Activated T-helper 17 cell treated with anti-CD3 and anti-CD28 coated beads, Interleukin-2, amount 50 U/mL, for 72 hours (primary cell): ENCODE data around the gene PITPNC1. TPM values are rescaled to one million over a fixed set of nuclear protein-coding genes. Genes with fewer than 3 reads are reported as not detected.
A peak's percentile ranks its signal among the peaks of the same experiment; 100 is the strongest.
"Not testable (repeated sequence)": the region's sequence is repeated elsewhere in the genome, so short reads cannot be mapped to it uniquely, and the experiment has no call there.

Experiments
- ATAC-seq: fragments of 150-1000 bp; cut with Tn5 transposase; replicated peaks from 2 replicates; pipeline ENCODE4 v1.10.0; 2021; ENCODE audit warnings: mild to moderate bottlenecking, moderate library complexity
- H3K27ac Mint-ChIP-seq: one replicate; pipeline ENCODE4 v1.8.0; 2022; ENCODE audit warnings: mixed read lengths
- H3K27me3 Mint-ChIP-seq: one replicate; pipeline ENCODE4 v1.8.0; 2022; ENCODE audit warnings: mixed read lengths
- H3K36me3 Mint-ChIP-seq: one replicate; pipeline ENCODE4 v1.8.0; 2022; ENCODE audit warnings: low read depth, mild to moderate bottlenecking, mixed read lengths
- H3K4me1 Mint-ChIP-seq: one replicate; pipeline ENCODE4 v1.8.0; 2022; ENCODE audit warnings: mixed read lengths
- H3K4me3 Mint-ChIP-seq: one replicate; pipeline ENCODE4 v1.8.0; 2022; ENCODE audit warnings: mild to moderate bottlenecking, mixed read lengths
- H3K9me3 Mint-ChIP-seq: one replicate; pipeline ENCODE4 v1.8.0; 2022; ENCODE audit warnings: mixed read lengths
- total RNA-seq, 2 donors: library from RNA; stranded (reverse); gene quantifications; one replicate each; pipeline ENCODE4 v1.2.3, GENCODE V29; 2022

Gene PITPNC1
- total RNA-seq, 2 donors from 2014 or later, result 43.0 to 45.4 TPM

GRCh38 chr17:67707442-67707841, 330.4 kb downstream of the PITPNC1 start:
- Mint-ChIP-seq H3K27ac (no peak overlapping the region), H3K9me3 (no peaks in the 10 kb centered on the region), H3K4me3 (no peak overlapping the region), H3K27me3 (no peaks in the 10 kb centered on the region), H3K4me1 (no peaks in the 10 kb centered on the region), H3K36me3 (no peaks in the 10 kb centered on the region)
- ATAC-seq, result no peak

GRCh38 chr17:67708378-67708777, 331.3 kb downstream of the PITPNC1 start:
- H3K4me1 Mint-ChIP-seq, result no peaks in the 10 kb centered on the region
- H3K27ac Mint-ChIP-seq, result no peak overlapping the region
- H3K27me3 Mint-ChIP-seq, result no peaks in the 10 kb centered on the region
- no peak for ATAC-seq
- no peaks in the 10 kb centered on the region for H3K9me3 Mint-ChIP-seq
- no peaks in the 10 kb centered on the region for H3K36me3 Mint-ChIP-seq
- H3K4me3 Mint-ChIP-seq, result no peak overlapping the region

GRCh38 chr17:67711916-67712315, 334.8 kb downstream of the PITPNC1 start:
- Mint-ChIP-seq H3K27ac (no peak overlapping the region), H3K9me3 (no peaks in the 10 kb centered on the region), H3K36me3 (no peaks in the 10 kb centered on the region), H3K27me3 (no peaks in the 10 kb centered on the region), H3K4me3 (no peak overlapping the region), H3K4me1 (peaks cover 5% of the 10 kb centered on the region)
- ATAC-seq, result no peak

GRCh38 chr17:67712375-67712774, 335.3 kb downstream of the PITPNC1 start:
- no peak for ATAC-seq
- Mint-ChIP-seq H3K27me3 (no peaks in the 10 kb centered on the region), H3K27ac (no peak overlapping the region), H3K36me3 (peaks cover under 1% of the 10 kb centered on the region), H3K4me1 (peaks cover 7% of the 10 kb centered on the region), H3K9me3 (no peaks in the 10 kb centered on the region), H3K4me3 (no peak overlapping the region)

- Mint-ChIP-seq H3K9me3 (no peaks in the 10 kb centered on the region), H3K36me3 (peaks cover 8% of the 10 kb centered on the region), H3K27ac (no peak overlapping the region), H3K4me3 (no peak overlapping the region), H3K27me3 (no peaks in the 10 kb centered on the region), H3K4me1 (peaks cover 7% of the 10 kb centered on the region)
- no peak for ATAC-seq
Measured at GRCh38 chr17:67713169-67713568, 336.1 kb downstream of the PITPNC1 start.

GRCh38 chr17:67716405-67716798, 339.3 kb downstream of the PITPNC1 start:
- Mint-ChIP-seq H3K36me3 (peaks cover 25% of the 10 kb centered on the region), H3K27me3 (no peaks in the 10 kb centered on the region), H3K4me1 (peaks cover 7% of the 10 kb centered on the region), H3K27ac (peak overlapping the region; percentile 100), H3K9me3 (no peaks in the 10 kb centered on the region), H3K4me3 (peak overlapping the region; percentile 100)
- no peak for ATAC-seq

- Mint-ChIP-seq H3K36me3 (peaks cover 33% of the 10 kb centered on the region), H3K9me3 (no peaks in the 10 kb centered on the region), H3K27ac (peak overlapping the region; percentile 100), H3K4me3 (peak overlapping the region; percentile 100), H3K4me1 (peaks cover 7% of the 10 kb centered on the region), H3K27me3 (no peaks in the 10 kb centered on the region)
- peak; percentile 1 for ATAC-seq
Measured at GRCh38 chr17:67717192-67717623, 340.1 kb downstream of the PITPNC1 start.

- ATAC-seq, result peak; percentile 98
- peak within 1 kb of the TSS; percentile 100 for H3K4me3 Mint-ChIP-seq
- H3K4me1 Mint-ChIP-seq, result peaks cover 7% of the 10 kb centered on the region
- H3K9me3 Mint-ChIP-seq, result no peaks in the 10 kb centered on the region
- H3K27ac Mint-ChIP-seq, result peak within 1 kb of the TSS; percentile 100
- H3K36me3 Mint-ChIP-seq, result peaks cover 38% of the 10 kb centered on the region
- no peaks in the 10 kb centered on the region for H3K27me3 Mint-ChIP-seq
Measured at GRCh38 chr17:67717624-67718324, 340.7 kb downstream of the PITPNC1 start, which contains the start of gene NOL11. TSS of gene NOL11 (plus strand) at chr17:67717936. CDS start at chr17:67717948, 12 bp downstream.

GRCh38 chr17:67718325-67718941, 341.4 kb downstream of the PITPNC1 start:
- H3K9me3 Mint-ChIP-seq, result no peaks in the 10 kb centered on the region
- H3K27me3 Mint-ChIP-seq, result no peaks in the 10 kb centered on the region
- peak overlapping the region; percentile 100 for H3K27ac Mint-ChIP-seq
- ATAC-seq, result peak; percentile 43
- H3K4me1 Mint-ChIP-seq, result peaks cover 7% of the 10 kb centered on the region
- peaks cover 45% of the 10 kb centered on the region for H3K36me3 Mint-ChIP-seq
- H3K4me3 Mint-ChIP-seq, result peak overlapping the region; percentile 100

- peak overlapping the region; percentile 65 for H3K27ac Mint-ChIP-seq
- peaks cover 100% of the 10 kb centered on the region for H3K36me3 Mint-ChIP-seq
- peak overlapping the region; percentile 30 for H3K4me3 Mint-ChIP-seq
- peaks cover 12% of the 10 kb centered on the region for H3K4me1 Mint-ChIP-seq
- no peaks in the 10 kb centered on the region for H3K9me3 Mint-ChIP-seq
- H3K27me3 Mint-ChIP-seq, result no peaks in the 10 kb centered on the region
- ATAC-seq, result no peak
Measured at GRCh38 chr17:67725373-67725791, 348.3 kb downstream of the PITPNC1 start.

GRCh38 chr17:67725807-67726206, 348.7 kb downstream of the PITPNC1 start:
- Mint-ChIP-seq H3K27ac (peak overlapping the region; percentile 65), H3K27me3 (no peaks in the 10 kb centered on the region), H3K4me3 (peak overlapping the region; percentile 30), H3K4me1 (peaks cover 12% of the 10 kb centered on the region), H3K36me3 (peaks cover 100% of the 10 kb centered on the region), H3K9me3 (no peaks in the 10 kb centered on the region)
- no peak for ATAC-seq

GRCh38 chr17:67727152-67728039, 350.3 kb downstream of the PITPNC1 start:
- not testable (repeated sequence) for H3K4me3 Mint-ChIP-seq, ATAC-seq, H3K9me3 Mint-ChIP-seq, H3K27me3 Mint-ChIP-seq
- H3K27ac Mint-ChIP-seq, result peak overlapping the region; percentile 12
- H3K36me3 Mint-ChIP-seq, result peaks cover 100% of the 10 kb centered on the region
- H3K4me1 Mint-ChIP-seq, result peaks cover 12% of the 10 kb centered on the region

GRCh38 chr17:67729903-67730302, 352.8 kb downstream of the PITPNC1 start:
- Mint-ChIP-seq H3K4me3 (no peak overlapping the region), H3K27ac (no peak overlapping the region), H3K36me3 (peaks cover 100% of the 10 kb centered on the region), H3K27me3 (no peaks in the 10 kb centered on the region), H3K9me3 (no peaks in the 10 kb centered on the region), H3K4me1 (peaks cover 23% of the 10 kb centered on the region)
- no peak for ATAC-seq

- H3K27ac Mint-ChIP-seq, result no peak overlapping the region
- peaks cover 16% of the 10 kb centered on the region for H3K4me1 Mint-ChIP-seq
- H3K36me3 Mint-ChIP-seq, result peaks cover 100% of the 10 kb centered on the region
- no peak overlapping the region for H3K4me3 Mint-ChIP-seq
- no peaks in the 10 kb centered on the region for H3K27me3 Mint-ChIP-seq
- H3K9me3 Mint-ChIP-seq, result no peaks in the 10 kb centered on the region
- ATAC-seq, result no peak
Measured at GRCh38 chr17:67730731-67731130, 353.6 kb downstream of the PITPNC1 start.
